Measurements from ENCODE around the gene ZNF37A. TPM values are rescaled to one million over a fixed set of nuclear protein-coding genes. Genes with fewer than 3 reads are reported as not detected.

ZNF37A gene
- total RNA-seq, 4 donors from 2014 or later: 4.3 to 13.4 (median 8.7) TPM

GRCh38 chr10:38157270-38157685 lies 63.1 kb downstream of the ZNF37A start:
- Histone ChIP-seq H3K27me3 (no peaks in the 10 kb centered on the region), H3K4me1 (no peaks in the 10 kb centered on the region), H3K9me3 (peaks cover 0 to 8% (median 0%) of the 10 kb centered on the region in 3 donors), H3K27ac (no peak overlapping the region), H3K36me3 (no peaks in the 10 kb centered on the region), H3K4me3 (no peak overlapping the region)
- in situ Hi-C loops (cut with MboI; ENCODE audit: low sequenced_read_pairs in 4 of 4) (no loop called here), intact Hi-C loops (cut with DNase I; ENCODE audit: low total_unique reads) (no loop called here)
- no peak for TF ChIP-seq POLR2A (IDR thresholded peaks at IDR 0.05)
- TF ChIP-seq, protein P1, sequence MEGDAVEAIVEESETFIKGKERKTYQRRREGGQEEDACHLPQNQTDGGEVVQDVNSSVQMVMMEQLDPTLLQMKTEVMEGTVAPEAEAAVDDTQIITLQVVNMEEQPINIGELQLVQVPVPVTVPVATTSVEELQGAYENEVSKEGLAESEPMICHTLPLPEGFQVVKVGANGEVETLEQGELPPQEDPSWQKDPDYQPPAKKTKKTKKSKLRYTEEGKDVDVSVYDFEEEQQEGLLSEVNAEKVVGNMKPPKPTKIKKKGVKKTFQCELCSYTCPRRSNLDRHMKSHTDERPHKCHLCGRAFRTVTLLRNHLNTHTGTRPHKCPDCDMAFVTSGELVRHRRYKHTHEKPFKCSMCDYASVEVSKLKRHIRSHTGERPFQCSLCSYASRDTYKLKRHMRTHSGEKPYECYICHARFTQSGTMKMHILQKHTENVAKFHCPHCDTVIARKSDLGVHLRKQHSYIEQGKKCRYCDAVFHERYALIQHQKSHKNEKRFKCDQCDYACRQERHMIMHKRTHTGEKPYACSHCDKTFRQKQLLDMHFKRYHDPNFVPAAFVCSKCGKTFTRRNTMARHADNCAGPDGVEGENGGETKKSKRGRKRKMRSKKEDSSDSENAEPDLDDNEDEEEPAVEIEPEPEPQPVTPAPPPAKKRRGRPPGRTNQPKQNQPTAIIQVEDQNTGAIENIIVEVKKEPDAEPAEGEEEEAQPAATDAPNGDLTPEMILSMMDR (IDR thresholded peaks at IDR 0.05 in 4 of 5, conservative IDR thresholded peaks at IDR 0.05 in 1 of 5): no peak
- ATAC-seq (no peak), DNase-seq (no peak)

DNA sequence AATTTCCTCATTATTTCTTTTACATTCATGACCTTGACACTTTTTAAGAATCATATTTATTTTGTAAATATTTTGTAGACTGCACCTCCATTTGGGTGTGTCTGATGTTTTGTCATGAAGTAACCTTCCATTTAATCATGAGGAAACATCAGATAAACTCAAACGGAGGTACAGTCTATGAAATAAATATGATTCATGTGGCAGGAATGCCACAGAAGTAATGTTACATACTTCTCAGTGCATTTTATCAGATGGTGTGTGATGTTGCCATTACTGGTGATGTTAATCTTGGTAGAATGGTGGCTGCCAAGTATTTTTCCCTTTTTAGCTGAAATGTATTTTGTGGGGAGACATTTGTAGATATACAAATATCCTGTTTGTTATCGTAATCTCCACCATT lies 64.9 kb downstream of the ZNF37A start:
- H3K4me3 ChIP-seq: no peak overlapping the region
- peaks cover 0 to 8% (median 0%) of the 10 kb centered on the region in 3 donors for H3K9me3 ChIP-seq
- intact Hi-C loops (cut with DNase I; ENCODE audit: low total_unique reads) (no loop called here), in situ Hi-C loops (cut with MboI; ENCODE audit: low sequenced_read_pairs in 4 of 4) (no loop called here)
- DNase-seq (no peak), ATAC-seq (no peak)
- TF ChIP-seq POLR2A (IDR thresholded peaks at IDR 0.05): no peak
- TF ChIP-seq, protein P1 (IDR thresholded peaks at IDR 0.05 in 4 of 5, conservative IDR thresholded peaks at IDR 0.05 in 1 of 5): no peak
- no peaks in the 10 kb centered on the region for H3K36me3 ChIP-seq
- no peaks in the 10 kb centered on the region for H3K27me3 ChIP-seq
- H3K4me1 ChIP-seq: no peaks in the 10 kb centered on the region
- no peak overlapping the region for H3K27ac ChIP-seq

DNA sequence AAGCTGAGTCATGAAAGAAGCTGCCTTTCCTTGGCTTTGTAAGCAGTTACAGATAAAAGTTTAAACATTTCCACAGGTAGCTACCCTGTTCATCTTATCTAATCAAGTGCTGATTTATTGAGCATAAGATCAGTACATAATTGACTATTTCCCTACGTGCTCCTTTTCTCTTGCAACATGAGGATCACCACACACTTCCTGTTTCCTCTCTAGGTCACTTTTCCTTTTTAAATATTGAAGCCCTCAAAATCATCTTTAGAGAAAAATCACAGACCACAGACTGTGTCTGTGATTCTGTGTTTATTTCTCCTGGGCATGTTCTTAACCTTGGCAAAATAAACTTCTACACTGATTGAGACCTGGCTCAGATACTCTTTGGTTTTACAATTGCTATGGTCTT lies 69.5 kb downstream of the ZNF37A start:
- DNase-seq (no peak), ATAC-seq (no peak)
- in situ Hi-C loops (cut with MboI; ENCODE audit: low sequenced_read_pairs in 4 of 4) (no loop called here), intact Hi-C loops (cut with DNase I; ENCODE audit: low total_unique reads) (no loop called here)
- no peaks in the 10 kb centered on the region for H3K4me1 ChIP-seq
- peaks cover 0 to 8% (median 0%) of the 10 kb centered on the region in 3 donors for H3K9me3 ChIP-seq
- no peaks in the 10 kb centered on the region for H3K27me3 ChIP-seq
- no peak overlapping the region for H3K27ac ChIP-seq
- H3K4me3 ChIP-seq: no peak overlapping the region
- H3K36me3 ChIP-seq: no peaks in the 10 kb centered on the region
- TF ChIP-seq, protein P1 (IDR thresholded peaks at IDR 0.05 in 4 of 5, conservative IDR thresholded peaks at IDR 0.05 in 1 of 5): no peak
- no peak for TF ChIP-seq POLR2A (IDR thresholded peaks at IDR 0.05)

- DNase-seq (no peak), ATAC-seq (no peak)
- Histone ChIP-seq H3K27ac (no peak overlapping the region), H3K4me3 (no peak overlapping the region), H3K4me1 (no peaks in the 10 kb centered on the region), H3K9me3 (no peaks in the 10 kb centered on the region), H3K27me3 (no peaks in the 10 kb centered on the region), H3K36me3 (no peaks in the 10 kb centered on the region)
- intact Hi-C loops (cut with DNase I; ENCODE audit: low total_unique reads) (no loop called here), in situ Hi-C loops (cut with MboI; ENCODE audit: low sequenced_read_pairs in 4 of 4) (no loop called here)
- TF ChIP-seq, protein P1 (IDR thresholded peaks at IDR 0.05 in 4 of 5, conservative IDR thresholded peaks at IDR 0.05 in 1 of 5): no peak
- no peak for TF ChIP-seq POLR2A (IDR thresholded peaks at IDR 0.05)
These were observed 80.2 kb downstream of the ZNF37A start for GRCh38 chr10:38174336-38174735.

DNA sequence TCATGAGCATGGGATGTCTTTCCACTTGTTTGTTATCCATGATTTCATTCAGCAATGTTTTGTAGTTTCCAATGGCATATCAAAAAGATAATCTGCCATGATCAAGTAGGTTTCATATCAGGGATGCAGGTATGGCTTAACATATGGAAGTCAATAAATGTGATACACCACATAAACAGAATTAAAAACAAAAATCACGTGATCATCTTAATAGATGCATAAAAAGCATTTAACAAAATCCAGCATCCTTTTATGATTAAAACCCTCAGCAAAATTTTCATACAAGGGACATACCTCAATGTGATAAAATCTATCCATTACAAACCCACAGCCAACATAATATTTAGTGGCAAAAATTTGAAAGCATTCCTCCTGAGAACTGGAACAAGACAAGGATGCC lies 90.3 kb downstream of the ZNF37A start:
- Histone ChIP-seq H3K27me3 (no peaks in the 10 kb centered on the region), H3K4me1 (no peaks in the 10 kb centered on the region), H3K27ac (no peak overlapping the region), H3K4me3 (no peak overlapping the region), H3K36me3 (no peaks in the 10 kb centered on the region), H3K9me3 (no peaks in the 10 kb centered on the region)
- DNase-seq: no peak
- in situ Hi-C loops (cut with MboI; ENCODE audit: low sequenced_read_pairs in 4 of 4) (no loop called here), intact Hi-C loops (cut with DNase I; ENCODE audit: low total_unique reads) (no loop called here)
- TF ChIP-seq, protein P1 (IDR thresholded peaks at IDR 0.05 in 4 of 5, conservative IDR thresholded peaks at IDR 0.05 in 1 of 5): no peak
- no peak for TF ChIP-seq POLR2A (IDR thresholded peaks at IDR 0.05)
- ATAC-seq: no peak
